KBM-7 (cell line): ENCODE results near the gene LAMB4.

Experiments
- DNase-seq: peaks from one replicate; pipeline ENCODE4 v3.0.0-alpha.2; 2015
- in situ Hi-C: fragments of 300-500 bp; cut with MboI; formaldehyde crosslinking; loops from 2 replicates; pipeline ENCODE4 v1.14.3; 2020; ENCODE audit warnings: low sequenced_read_pairs, low pct_unique_long_range_greater_than_20kb, mixed read lengths

Gene LAMB4

GRCh38 chr7:107981466-107981865 is 148.7 kb downstream of the LAMB4 start:
- in situ Hi-C loops, result no loop called here
- no peak for DNase-seq

DNA sequence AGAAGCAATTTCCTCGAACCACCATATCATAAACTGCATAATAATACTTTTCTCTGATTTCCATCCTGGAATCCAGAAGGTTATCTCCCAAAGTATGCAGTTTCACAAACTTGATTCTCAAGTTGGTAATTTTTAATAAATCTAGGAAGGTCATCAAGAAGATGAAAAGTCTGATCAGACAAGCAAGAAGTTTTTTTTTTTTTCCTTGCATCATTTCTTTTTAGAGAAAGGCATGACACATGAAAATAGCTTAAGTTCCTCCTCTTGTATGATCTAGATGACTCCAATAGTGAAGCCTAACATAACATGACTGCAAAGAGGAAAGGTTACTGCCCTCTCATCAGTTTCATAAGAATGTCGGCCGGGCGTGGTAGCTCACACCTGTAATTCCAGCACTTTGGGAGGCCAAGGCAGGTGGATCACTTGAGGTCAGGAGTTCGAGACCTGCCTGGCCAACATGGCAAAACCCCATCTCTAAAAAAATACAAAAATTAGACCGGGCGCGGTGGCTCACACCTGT is 149.4 kb downstream of the LAMB4 start:
- in situ Hi-C loops, result no loop called here
- DNase-seq, result no peak

DNA sequence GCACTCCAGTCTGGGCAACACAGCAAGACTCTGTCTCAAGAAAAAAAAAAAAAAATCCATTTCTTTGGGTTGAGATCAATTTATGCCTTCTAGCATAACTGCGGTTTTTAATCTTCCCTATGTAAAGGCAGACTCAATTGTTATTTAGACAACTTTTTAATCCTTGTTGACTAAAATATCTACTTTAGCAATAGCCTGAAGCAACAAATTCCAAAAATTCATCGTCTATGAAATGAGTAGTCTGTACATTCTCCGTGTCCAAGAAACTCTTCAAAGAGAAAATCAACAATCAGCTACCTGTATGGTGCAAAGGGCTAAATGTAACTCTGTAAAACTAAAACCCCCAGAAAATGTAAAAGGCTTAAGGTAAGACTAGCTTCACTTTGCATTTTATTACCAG is 150.0 kb downstream of the LAMB4 start:
- in situ Hi-C loops, result no loop called here
- DNase-seq, result no peak

DNA sequence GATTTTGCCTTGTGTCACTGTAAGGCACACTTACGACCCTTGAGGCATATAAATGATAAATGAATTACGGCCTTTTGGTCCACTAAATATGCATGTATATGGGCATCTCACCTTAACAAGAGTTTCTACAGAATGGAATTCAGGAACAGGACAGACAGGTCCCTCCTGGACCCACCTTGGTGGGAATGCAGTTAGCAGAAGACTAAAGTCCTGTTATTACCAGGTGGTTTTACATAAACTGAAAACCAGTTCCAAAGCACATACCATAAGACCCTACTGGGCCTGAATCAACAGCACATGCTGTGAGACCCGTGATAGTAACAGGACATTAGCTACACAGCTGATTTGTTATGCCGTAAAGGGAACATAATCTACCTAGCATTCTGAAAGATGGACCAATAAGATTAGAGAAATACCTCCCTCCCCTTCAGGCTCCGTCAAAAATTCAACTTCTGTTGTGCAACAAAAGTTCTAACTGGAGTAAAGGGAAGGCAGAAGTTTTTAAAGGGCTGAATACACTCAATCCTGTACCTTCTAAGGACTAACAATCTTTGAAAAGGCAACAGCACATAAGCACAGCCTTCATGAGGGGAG is 151.2 kb downstream of the LAMB4 start:
- no peak for DNase-seq
- in situ Hi-C loops, result no loop called here

DNA sequence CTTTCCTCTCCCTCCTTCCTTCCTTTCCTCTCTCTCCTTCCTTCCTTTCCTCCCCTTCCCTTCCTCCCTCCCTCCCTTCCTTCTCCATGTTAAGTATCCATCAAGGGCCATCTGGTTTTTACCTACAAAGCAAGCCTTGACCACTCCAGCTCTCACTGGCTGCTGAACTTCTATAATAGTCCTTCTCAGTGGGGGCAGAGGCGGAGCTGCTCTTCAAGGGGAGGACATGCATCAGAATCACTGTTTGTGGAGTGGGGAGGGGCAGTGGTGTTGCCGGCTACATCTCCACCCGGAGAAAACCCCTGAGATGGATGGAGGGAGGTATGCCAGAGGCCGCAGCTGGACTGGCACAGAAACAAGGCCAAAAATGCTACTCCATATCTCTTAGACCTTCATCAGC is 153.1 kb downstream of the LAMB4 start:
- no peak for DNase-seq
- in situ Hi-C loops, result no loop called here

DNA sequence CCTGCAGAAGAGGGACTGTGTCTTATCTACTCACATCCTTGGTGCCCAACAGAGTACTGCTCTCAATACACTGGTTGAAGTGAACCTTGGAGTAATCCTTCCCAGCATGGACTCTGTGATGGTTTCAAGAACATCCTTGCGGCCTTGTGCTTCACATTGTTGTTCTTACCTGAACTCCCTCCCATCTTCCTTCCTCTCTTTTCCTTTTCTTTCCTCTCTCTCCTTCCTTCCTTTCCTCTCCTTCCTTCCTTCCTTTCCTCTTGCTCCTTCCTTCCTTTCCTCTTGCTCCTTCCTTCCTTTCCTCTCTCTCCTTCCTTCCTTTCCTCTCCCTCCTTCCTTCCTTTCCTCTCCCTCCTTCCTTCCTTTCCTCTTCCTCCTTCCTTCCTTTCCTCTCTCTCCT is 153.5 kb downstream of the LAMB4 start:
- DNase-seq, result no peak
- in situ Hi-C loops, result no loop called here

DNA sequence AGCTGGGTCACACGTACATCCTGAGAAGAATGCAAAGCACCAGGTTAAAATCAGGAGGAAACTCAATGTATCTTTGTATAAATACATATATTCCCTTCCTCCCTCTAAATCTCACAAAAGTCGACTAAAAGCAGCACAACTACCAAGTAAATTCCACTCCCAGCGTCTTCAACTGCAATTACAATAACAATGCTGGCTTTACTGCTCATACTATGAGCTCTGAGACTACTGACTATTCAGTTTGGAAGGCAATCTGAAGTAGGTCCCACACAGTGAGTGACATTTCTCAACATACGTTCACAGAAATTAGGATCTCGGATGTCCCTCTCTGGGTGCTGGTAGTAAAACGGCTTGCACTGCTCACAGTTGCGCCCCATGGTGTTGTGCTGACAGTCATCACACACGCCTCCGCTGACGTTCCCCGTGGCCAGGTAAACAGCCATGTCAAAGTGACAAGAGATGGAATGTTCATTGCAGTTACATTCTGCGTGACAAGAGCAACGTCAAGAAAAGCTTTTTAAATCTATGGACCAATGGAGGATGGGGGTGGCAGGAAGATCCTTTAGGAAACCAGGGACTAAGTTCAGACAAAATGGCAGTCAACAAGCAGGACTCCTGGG is 154.7 kb downstream of the LAMB4 start:
- in situ Hi-C loops, result no loop called here
- no peak for DNase-seq

DNA sequence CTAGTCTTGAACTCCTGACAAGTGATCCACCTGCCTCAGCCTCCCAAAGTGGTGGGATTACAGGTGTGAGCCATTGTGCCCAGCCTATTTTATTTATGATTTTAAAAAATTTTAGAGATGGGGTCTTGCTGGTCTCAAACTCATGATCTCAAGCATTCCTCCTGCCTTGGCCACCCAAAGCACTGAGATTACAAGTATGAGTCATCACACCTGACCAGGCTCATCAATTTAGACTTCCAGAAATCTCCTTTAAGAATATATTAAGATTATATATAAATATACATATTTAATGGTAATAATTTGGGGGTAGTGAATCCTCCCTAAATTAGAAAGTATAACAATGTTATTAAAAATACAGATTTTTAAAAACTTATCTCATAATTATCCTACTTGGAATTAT is 156.3 kb downstream of the LAMB4 start:
- in situ Hi-C loops, result no loop called here
- no peak for DNase-seq
